Spleen (tissue), 10 donors: ENCODE data around the gene NRIP2. TPM values are rescaled to one million over a fixed set of nuclear protein-coding genes. Genes with fewer than 3 reads are reported as not detected.

ENCODE experiments used
- polyA plus RNA-seq, 3 donors: library from polyadenylated mRNA; stranded (reverse); fragments of 200-250 nt; gene quantifications; one replicate each; pipeline ENCODE4 v1.2.1, GENCODE V29; 2013
- total RNA-seq, 7 donors: library from RNA; depleted of rRNA in 3 of 7; stranded (reverse); fragments of >200 nt in 3 of 7; fragmentation: NEBNext Ultra II Directional in 4 of 7; extraction: Animal tissue kit (Norgen Biotek cat#: 25700) in 4 of 7; gene quantifications; one replicate each; pipeline versions ENCODE4 v1.1.0 to v1.2.1, GENCODE V29; 2016 to 2021
- donor health status: healthy with polysubstance abuse.
- donor health status: DM: no; HTN: no; CAD: no; lungs with moderate emphysema.
- donor health status: DM: no; HTN: no; CAD: no.
- donor health status: Bipolar disorder and iron deficiency.
- donor health status: healthy.
- donor health status: DM: no; HTN: no; CAD: no.
- donor health status: DM: yes; HTN: yes; CAD: no.

NRIP2 gene
- total and polyA plus RNA-seq, 10 donors: 1.3 to 18.8 (median 10.5) TPM

Other genes starting within 250 kb of the NRIP2 start
- 10 to 100 TPM; 14.3 to 65.6 (median 27.4) TPM for gene FKBP4, start 40.1 kb downstream of the NRIP2 start, total RNA-seq
- 10 to 100 TPM in 2 of 3 donors, 1 to 10 TPM in 1; 8.3 to 24.5 (median 15.8) TPM for gene FKBP4, start 40.1 kb downstream of the NRIP2 start, polyA plus RNA-seq
- 10 to 100 TPM; 42.7 to 79.3 (median 55.0) TPM for gene ITFG2, start 22.4 kb downstream of the NRIP2 start, total RNA-seq
- gene ITFG2, start 22.4 kb downstream of the NRIP2 start, polyA plus RNA-seq: 10 to 100 TPM; 28.9 to 44.3 (median 41.4) TPM
- not detected for gene TEX52, start 22.0 kb upstream of the NRIP2 start, total RNA-seq
- not detected for gene TEX52, start 22.0 kb upstream of the NRIP2 start, polyA plus RNA-seq
- 10 to 100 TPM in 1 of 7 donors, 1 to 10 TPM in 6; 1.8 to 10.2 (median 7.2) TPM for gene FOXM1, start 42.1 kb upstream of the NRIP2 start, total RNA-seq
- 1 to 10 TPM; 2.1 to 4.1 (median 3.7) TPM for gene FOXM1, start 42.1 kb upstream of the NRIP2 start, polyA plus RNA-seq
- gene RHNO1, start 42.2 kb upstream of the NRIP2 start, total RNA-seq: 10 to 100 TPM; 15.9 to 26.0 (median 22.9) TPM
- gene RHNO1, start 42.2 kb upstream of the NRIP2 start, polyA plus RNA-seq: 10 to 100 TPM; 19.7 to 25.0 (median 23.6) TPM
- 10 to 100 TPM in 6 of 7 donors, 1 to 10 TPM in 1; 9.6 to 15.7 (median 13.4) TPM for gene TULP3, start 55.9 kb upstream of the NRIP2 start, total RNA-seq
- gene TULP3, start 55.9 kb upstream of the NRIP2 start, polyA plus RNA-seq: 1 to 10 TPM; 3.5 to 6.8 (median 4.7) TPM
- 10 to 100 TPM; 14.2 to 24.2 (median 20.4) TPM for gene TEAD4, start 124.4 kb upstream of the NRIP2 start, total RNA-seq
- gene TEAD4, start 124.4 kb upstream of the NRIP2 start, polyA plus RNA-seq: 10 to 100 TPM in 1 of 3 donors, 1 to 10 TPM in 2; 5.1 to 11.7 (median 5.3) TPM
- gene TSPAN9, start 242.3 kb upstream of the NRIP2 start, total RNA-seq: 10 to 100 TPM; 22.7 to 51.1 (median 37.0) TPM
- gene TSPAN9, start 242.3 kb upstream of the NRIP2 start, polyA plus RNA-seq: 10 to 100 TPM in 1 of 3 donors, 1 to 10 TPM in 2; 3.6 to 13.5 (median 4.7) TPM